GM19467 (cell line): ENCODE data around the gene MEP1B.
"Not testable (repeated sequence)": the region's sequence is repeated elsewhere in the genome, so short reads cannot be mapped to it uniquely, and the experiment has no call there.

ENCODE experiments used
- ATAC-seq: cut with Tn5 transposase; IDR thresholded peaks from one replicate; pipeline ENCODE4 v1.9.1; 2021; ENCODE audit warnings: mild to moderate bottlenecking, moderate library complexity; ENCODE audit not compliant: unreplicated experiment

Gene MEP1B

DNA sequence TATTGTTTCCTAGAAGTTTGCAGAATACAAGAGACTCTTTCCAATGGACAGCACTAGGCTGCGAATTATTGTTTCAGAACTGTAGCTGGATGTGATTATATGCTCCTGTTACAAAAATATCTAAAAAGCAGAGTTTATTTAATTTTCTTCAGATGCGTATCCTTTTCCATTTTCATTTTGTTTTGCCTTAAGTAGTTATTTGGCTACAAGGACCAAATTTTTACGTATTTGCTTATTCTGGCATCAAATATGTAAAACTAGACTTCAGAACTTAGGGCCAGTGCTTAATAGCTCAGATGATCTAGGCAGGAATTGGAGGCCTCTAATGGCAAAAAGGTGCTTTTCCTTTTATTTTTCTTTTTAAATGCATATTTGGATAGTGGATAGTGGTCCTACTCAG, 18.7 kb downstream of the MEP1B start:
- ATAC-seq: no peak

DNA sequence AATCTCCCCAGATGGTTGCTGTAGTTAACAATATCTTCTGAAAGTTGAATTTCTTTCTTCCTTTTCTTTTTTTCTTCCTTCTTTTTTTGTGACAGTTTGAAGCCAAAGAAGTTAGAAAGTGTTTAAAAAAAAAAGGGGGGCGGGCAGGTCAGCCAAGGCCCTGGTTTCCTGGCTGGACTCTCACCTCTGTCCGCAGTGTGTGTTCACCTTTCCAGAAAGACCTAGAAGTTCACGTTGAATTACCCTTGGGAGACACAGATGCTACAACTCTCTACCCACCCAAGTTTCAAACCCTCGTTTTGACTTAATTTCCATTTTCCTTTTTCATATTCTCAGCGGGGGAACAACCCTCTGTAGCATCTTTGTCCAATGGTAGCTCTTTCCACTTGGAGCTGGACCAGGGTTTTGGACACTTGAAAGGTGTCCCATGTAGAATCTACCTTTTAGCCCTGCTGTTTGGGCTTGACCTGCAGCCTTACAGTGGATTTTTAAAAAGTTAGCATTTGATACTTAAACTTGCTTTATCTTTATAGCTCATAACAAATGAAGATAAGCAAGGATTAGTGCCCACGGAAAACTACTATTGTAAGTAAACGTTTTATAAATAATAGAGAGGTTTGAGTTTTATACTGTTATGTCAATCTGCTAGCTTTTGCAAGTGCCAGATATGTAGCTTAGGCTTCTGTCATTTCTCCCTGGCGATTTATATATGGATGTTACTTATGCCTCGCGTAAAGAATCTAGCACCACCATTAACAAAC, 20.0 kb downstream of the MEP1B start:
- ATAC-seq: no peak

DNA sequence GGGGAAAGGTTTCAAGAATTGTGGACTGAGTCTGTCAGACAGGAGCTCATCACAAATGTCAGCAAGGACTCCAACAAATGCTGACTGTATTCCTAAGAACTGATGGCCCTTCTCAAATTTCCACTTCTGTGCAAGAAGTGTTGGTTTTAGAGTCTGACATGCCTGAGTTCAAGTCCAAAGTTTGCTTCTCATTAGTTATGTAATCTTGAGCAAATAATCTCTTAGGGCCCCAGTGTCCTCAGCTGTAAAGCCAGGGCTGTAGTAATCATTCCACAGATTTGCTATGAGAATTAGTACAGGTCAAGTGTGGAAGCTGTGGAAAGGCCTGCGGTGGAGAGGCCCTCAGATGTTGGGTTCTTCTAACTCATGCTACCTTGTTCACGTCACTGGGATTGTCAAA, 23.9 kb downstream of the MEP1B start:
- ATAC-seq: no peak

DNA sequence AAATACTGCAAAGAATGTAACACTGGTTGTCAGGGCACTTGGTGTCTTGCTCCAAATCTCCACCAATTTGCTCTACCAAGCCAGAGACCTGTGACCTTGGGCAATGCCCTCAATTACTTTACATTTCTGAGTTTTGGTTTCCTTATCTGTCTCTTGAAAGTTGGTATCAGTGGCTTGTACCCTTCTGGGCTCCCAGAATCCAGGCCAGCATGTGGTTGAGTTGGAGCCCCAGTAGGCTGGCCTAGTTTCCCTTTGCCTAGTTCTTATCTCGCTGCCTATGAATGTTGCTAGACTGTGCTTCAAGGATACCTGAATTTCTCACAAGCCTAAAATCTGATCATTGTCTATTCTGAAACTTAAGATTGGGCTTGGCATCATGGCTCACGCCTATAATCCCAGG, 26.6 kb downstream of the MEP1B start:
- ATAC-seq: no peak

DNA sequence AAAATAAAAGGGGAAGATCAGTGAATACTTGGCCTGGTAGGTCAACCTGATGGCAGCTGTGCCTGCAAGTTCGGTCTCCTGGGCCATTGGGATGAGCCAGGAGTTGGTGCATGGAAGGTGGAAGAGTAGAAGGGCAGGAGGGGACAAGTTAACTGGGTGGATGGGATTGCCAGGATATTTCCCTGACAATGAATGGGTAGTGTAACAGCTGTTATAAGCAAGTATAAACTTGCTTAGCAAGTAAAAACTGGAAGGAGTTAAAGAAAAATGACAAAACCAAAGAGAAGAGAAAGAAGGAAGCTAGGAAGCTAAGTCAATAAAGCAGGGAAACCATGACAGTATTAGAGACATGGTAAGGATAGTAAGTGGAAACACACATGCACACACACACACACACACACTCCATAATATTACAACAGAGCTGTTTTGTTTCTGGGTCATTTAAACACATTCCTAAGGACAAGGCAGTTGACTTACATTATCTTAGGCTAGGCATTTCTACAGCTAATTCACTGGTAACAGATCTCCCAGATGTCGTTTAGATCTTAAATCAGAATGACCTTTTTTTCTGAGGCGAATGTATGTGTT, 29.7 kb downstream of the MEP1B start:
- no peak for ATAC-seq

DNA sequence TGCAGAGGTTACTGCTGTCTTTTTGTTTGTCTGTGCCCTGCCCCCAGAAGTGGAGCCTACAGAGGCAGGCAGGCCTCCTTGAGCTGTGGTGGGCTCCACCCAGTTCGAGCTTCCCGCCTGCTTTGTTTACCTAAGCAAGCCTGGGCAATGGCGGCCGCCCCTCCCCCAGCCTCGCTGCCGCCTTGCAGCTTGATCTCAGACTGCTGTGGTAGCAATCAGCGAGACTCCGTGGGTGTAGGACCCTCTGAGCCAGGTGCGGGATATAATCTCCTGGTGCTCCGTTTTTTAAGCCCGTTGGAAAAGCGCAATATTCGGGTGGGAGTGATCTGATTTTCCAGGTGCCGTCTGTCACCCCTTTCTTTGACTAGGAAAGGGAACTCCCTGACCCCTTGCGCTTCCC, 43.5 kb downstream of the MEP1B start:
- not testable (repeated sequence) for ATAC-seq

DNA sequence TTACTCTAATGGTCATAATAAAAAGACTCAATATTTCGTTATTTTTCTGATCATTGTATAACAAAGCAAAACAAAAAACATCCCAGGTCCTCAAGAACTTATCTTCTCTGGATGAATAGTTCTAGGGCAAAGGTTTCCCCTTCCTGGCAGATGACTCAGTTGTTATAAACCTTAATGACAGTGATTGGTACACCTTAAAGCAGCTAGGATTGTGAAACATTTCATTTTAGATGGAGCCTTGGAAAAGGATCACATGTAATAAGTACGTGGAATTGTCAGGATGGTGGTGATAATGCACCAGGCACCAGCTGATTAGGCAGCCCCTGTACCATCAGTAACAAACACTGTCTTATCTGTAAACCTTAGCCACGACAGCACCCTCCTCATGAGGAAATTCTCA, 47.2 kb downstream of the MEP1B start:
- no peak for ATAC-seq

DNA sequence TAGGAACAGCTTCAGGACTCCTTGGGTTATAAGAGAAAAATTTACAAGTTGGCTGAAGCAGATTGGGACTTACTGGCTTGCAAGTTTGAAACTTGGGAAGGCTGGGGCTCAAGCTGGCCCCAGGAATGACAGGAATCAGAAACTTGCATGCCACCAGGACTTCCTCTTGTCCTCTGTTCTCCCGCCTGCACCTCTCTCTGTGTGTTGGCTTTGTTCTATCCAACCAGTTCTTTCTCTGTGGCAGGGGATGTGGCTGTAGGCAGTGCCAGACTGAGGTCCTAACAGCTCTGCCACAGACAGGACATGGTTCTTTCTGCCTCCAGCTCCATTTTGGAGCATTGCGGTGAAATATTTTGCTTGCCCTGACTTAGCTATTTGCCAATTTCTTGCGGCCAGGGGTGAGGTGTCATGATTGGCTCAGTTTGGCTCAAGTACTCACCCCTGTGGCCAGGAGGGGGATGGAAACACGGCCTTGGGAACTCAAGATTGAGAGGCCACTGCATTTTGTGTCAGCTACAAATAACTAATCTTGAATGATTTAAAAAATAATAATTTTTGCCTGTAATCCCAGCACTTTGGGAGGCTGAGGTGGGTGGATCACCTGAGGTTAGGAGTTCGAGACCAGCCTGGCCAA, 48.9 kb downstream of the MEP1B start:
- no peak for ATAC-seq

DNA sequence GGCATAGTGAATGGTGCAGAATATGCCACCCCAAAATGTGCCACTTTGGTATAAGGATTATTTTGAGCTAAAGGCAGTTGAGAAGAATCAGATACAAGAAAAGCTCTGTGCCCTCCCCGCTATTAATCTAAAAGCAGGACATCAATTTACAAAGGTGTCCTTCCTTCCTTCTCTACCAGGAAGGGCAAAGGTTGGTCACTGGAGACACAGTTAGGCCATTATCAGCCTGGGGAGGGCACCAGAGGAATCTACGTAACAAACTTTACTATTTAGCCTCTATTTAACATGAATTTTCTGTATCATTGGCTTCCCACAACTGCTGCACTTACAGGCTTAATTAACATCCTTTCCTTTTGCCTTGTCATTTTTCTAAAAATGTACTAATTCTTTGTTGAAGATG, 52.6 kb downstream of the MEP1B start:
- no peak for ATAC-seq

DNA sequence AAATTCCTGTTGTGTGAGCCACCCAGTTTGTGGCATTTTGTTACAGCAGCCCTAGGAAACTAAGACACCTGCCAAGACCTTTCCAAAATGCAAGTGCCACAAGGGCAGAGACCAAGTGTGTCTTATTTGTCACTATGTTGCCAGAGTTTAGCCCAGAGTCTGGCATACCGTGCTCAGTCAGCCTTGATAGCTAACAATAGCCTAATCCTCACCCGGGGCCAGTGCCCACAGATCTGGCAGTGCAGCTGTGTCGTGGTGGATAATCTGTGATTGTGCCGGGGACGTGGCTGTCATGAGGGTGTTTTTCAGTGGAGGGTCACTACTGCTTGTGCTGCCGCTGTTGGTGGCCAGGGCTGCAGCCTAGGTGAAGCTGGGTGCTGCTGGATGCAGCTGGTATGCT, 53.5 kb downstream of the MEP1B start:
- no peak for ATAC-seq

DNA sequence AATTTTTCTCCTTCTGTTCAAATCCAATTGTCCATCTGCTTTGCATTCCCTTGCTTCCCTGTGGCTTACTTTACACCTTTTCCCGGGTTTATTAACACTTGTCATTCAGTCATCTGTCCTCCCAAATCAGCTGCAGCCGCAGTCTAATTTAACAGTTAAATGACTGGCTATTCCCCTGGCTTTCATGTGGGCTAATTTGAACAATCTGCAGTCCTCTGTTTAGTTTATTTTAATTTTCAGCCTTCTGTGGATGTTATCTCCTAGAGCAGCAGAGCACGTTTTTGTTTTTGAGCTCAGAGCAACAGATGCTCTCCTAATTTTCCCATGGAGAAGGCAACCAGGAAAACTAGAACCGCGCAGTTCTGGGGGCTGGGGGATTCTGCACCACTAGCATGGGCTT, 55.0 kb downstream of the MEP1B start:
- ATAC-seq: no peak

DNA sequence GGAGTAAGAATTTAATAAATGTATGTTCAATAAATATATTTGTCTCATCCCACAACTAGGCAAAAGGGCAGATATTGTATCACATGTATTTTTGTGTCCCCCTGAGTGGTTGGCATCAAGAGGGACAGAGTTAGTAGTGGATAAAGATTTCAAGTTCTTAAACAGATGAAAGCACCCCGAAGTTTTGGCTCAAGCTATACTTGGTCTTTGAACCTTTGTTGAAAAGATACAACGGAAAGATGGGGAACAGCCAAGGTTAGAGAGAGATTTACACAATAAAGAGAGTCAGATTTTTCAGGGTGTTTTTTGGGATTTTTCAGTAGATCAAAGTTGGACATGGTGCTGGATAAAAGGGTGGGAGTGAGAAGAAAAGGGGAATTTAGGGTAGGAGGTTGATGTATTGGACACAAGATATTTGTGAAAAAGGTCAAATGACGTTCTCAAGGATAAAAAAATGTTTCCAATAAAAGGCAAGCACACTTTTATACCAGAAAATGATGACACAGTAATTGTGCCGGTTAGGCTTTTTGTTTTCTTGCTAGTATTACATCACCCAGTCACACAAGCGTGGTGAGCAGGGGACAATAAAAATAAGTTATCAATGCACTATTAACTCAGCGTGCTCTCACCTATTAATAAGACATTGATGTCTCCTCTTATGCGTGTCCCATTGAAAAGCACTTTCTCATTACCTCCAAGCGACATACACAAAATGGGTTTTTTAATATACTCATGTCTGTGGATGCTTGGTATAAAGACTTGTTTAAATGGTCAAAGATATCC, 59.5 kb downstream of the MEP1B start:
- ATAC-seq: no peak

DNA sequence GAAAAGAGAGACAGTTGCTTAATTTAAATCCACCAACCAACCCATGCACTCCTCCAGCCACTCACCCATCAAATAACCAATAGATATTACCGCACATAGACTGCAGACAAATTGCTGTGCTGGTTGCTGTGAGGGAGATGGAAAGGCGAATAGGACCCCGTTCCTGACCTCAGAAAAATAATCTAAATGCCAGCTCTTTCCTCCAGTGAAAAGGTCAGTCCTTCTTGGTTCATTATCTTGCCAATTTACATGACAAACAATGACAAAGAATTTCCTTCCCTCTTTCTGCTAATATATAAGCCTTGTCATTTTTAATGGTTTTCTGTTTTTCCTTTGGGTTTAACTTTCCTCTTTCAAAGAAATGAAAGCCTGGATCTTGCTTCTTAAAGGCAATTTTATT, 61.6 kb downstream of the MEP1B start:
- ATAC-seq: no peak

DNA sequence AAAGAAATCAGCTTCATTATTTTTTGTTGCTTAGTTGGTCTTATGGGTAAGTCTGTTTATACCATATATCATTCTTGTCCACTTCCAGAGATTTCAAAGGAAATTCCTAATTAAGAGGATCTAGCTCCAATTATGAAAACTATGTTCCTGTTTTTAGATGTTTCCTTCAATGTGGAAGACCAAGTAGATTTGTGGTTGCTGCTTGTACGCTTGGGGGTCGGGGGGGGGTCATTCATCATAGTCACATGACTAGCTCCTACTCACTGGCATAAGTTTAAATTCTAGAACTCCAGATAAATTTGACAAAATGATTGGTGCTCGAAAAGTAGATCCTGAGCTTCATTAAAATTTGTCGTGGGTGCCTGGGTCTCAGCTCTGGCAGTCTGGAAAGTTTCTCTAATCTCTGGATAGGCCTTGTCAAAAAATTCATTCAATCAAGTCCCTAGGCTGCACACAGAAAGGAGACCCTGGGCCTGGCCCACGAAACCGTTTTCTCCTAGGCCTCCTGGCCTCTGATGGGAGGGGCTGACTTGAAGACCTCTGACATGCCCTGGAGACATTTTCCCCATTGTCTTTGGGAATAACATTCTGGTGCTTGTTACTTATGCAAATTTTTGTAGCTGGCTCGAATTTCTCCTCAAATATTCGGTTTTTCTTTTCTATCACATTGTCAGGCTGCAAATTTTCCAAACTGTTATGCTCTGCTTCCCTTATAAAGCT, 62.5 kb downstream of the MEP1B start:
- ATAC-seq: no peak

DNA sequence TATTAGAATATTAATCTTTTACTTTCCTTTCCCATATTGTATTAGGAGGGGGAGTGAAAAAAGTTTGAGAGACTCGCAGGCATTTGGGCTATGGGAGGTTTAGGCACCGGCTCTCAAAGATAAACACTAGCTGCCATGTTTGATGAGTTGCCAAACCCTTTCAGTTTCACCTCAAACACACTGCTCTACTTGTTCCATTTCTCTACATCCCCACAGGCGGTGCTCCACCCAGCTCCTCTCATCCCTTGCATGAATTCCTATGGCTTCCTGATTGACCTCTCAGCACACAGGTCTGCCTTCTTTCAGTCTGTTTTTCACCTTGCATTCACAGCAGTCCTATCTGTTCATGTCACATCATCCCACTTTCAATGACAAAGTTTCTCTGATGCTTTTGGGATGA, 65.7 kb downstream of the MEP1B start:
- no peak for ATAC-seq

DNA sequence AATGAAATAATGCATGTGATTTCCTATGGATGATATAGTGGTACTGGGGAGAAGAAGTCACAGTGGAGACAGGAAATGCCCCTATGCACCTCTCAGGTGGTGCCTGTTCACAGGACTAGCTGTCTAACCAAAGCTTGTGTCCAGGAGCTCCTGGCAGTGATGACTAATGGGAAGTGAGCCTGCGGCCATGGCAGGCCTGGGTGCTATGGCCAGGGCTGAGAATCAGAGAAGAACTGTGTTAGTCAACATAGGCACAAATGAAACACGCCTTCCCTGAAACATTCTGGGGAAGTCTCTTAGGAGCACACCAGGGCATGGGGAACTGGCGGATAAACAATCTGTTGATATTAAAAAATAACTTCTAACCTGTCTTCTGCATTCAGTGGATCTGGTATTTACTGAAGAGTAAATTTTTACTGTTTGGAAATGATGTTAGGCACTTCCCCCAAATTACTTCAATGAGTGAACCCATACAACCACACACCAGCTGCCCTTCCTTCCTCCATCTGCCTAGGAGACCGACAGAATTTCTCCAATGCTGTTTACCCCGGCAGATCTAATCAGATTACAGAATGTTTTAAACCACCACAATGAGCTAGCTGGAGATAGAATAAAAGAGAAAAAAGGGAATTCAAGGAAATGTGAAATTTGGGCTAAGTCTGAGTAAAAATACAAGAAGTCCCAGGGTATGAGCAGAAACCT, 67.4 kb downstream of the MEP1B start:
- ATAC-seq: no peak

DNA sequence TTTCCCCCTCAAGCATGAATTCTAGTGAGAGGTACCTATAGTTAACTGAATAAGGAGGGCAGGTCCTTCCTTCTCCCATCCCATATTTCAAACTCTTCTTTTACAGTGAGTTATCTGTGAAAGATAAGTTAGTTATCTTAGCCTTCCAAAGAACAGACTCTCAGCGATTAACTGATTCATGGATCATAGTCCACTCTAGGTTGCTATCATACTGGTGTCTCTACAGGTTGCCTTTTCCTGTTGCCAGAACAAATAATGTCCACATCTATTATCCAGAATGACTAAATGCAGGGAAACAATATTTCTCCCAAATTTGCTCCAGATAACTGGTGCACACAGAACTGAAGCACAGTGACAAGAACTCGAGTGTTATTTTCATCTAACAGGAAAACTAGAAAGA, 68.3 kb downstream of the MEP1B start:
- no peak for ATAC-seq

DNA sequence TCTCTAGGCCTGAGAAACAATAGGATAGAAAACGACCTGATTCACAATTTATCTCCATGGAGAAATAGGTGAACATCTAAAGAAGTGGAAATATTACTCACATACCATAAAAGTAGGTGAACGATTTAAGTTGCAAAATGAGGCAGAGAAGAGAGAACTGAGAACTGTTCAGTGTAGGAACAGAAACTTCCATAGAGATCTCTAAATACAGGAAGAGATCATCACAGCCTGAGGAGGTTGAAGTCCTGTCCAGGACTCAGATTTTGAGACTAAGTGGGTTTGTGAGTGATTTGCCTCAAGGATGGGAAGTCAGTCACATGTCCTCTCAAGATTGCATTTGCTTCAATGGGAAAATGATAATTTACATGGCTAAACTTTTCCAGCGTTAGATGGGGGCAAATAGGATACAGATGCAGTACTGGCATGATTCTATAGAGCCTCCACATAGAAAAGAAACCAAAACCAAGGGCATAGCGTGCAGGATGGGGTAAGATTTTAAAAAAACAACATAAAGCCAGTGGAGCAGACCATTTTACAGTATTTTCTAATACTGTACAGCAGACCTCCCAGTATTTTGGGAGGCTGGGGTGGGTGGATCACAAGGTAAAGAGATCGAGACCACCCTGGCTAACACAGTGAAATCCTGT, 68.8 kb downstream of the MEP1B start:
- no peak for ATAC-seq

DNA sequence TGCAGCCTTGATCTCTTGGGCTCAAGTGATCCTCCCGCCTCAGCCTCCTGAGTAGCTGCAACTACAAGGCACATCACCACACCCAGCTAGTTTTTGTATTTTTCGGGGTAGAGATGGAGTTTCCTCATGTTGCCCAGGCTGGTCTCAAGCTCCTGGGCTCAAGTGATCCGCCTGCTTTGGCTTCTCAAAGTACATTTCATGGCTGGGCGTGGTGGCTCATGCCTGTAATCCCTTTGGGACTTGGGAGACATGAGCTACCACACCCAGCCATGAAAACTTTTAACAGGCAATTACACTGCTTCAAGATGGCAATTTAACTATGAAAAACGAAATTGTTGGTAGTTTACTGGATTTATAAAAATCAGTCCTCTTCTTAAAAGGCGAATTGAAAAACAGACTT, 69.7 kb downstream of the MEP1B start:
- no peak for ATAC-seq

DNA sequence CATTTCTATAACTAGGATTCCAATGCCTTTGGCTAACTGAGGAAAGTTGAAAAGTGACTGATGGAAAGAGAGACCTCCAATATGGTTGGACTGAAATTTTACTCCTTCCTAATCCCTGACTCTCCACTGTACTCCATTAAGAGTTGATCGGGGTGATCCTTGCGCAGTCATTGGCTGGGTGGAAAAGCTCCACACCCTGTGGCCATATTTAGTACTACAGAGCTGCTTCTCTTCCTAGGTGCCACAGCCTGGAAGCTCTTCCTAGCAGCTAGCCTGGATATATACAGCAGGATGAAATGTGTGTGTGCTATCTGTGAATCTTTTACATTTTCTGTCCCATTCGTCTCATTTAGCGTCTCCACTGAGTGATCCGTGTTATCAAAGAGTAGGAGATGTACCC, 71.2 kb downstream of the MEP1B start:
- ATAC-seq: no peak
